ENCODE measurements around the gene DENND5A. TPM values are rescaled to one million over a fixed set of nuclear protein-coding genes. Genes with fewer than 3 reads are reported as not detected.

Gene DENND5A
- total and polyA plus RNA-seq, 2 donors (not counting 1 experiment from before 2014, with no cell fraction given): 41.3 to 66.5 TPM

- Histone ChIP-seq H4K20me1 (ENCODE audit: control insufficient read depth, insufficient read depth, low read length, poor library complexity, severe bottlenecking) (no peaks in the 10 kb centered on the region), H3K27me3 (replicated peaks in 1 of 4; ENCODE audit: control extremely low read depth in 1 of 4, control insufficient read depth in 3 of 4, insufficient read depth in 4 of 4, low read length in 3 of 4) (no peaks in the 10 kb centered on the region), H3K27ac (ENCODE audit: low read length in 2 of 2) (no peak overlapping the region), H3K9me3 (ENCODE audit: control extremely low read depth in 1 of 3, control insufficient read depth in 2 of 3, insufficient read depth in 1 of 3, low read length in 2 of 3) (no peaks in the 10 kb centered on the region), H3K79me2 (ENCODE audit: control insufficient read depth, insufficient read depth, low read length) (no peaks in the 10 kb centered on the region), H3K4me1 (ENCODE audit: control insufficient read depth in 2 of 2, insufficient read depth in 2 of 2, low read length in 2 of 2) (no peaks in the 10 kb centered on the region), H3K36me3 (replicated peaks in 1 of 2; ENCODE audit: control extremely low read depth in 1 of 2, control insufficient read depth in 1 of 2, extremely low read depth in 1 of 2, insufficient read depth in 2 of 2, low read length in 1 of 2) (peaks cover 1 to 60% of the 10 kb centered on the region in 2 experiments), H3K4me3 (ENCODE audit: control extremely low read depth in 1 of 5, extremely low read depth in 1 of 5, insufficient read depth in 1 of 5, low read depth in 2 of 5, low read length in 4 of 5) (no peak overlapping the region), H2AFZ (ENCODE audit: insufficient read depth, low read depth, low read length, poor library complexity, severe bottlenecking) (no peak overlapping the region), H3K9ac (ENCODE audit: low read length) (no peak overlapping the region), H3K4me2 (replicated peaks; ENCODE audit: low read depth, low read length, poor library complexity, severe bottlenecking) (no peak overlapping the region)
- Mint-ChIP-seq H3K27me3 (no peaks in the 10 kb centered on the region), H3K4me3 (no peak overlapping the region), H3K9me3 (ENCODE audit: insufficient read depth) (no peaks in the 10 kb centered on the region), H3K4me1 (no peaks in the 10 kb centered on the region), H3K27ac (no peak overlapping the region)
- ATAC-seq (ENCODE audit: low read depth): no peak
- CTCF ChIA-PET: interaction anchor here (1.8 kb wide), 1 partner anchor 14 kb away, joined by 5 read pairs; no protein-coding TSS in a partner anchor
- TF ChIP-seq EZH2 (IDR thresholded peaks at IDR 0.05; ENCODE audit: borderline replicate concordance, insufficient read depth, low read depth, low read length, poor library complexity, severe bottlenecking) (no peak), CTCF (IDR thresholded peaks at IDR 0.05) (no peak)
- intact Hi-C loops (cut with micrococcal nuclease): no loop called here
- POLR2A ChIA-PET: no interaction called here
- 100% methylated on average over 1 of the region's 2 CpGs for WGBS (ENCODE audit: insufficient coverage)
- no peak for DNase-seq
These were observed 113.5 kb downstream of the DENND5A start for GRCh38 chr11:9151631-9152030.

- H4K20me1 ChIP-seq (ENCODE audit: control insufficient read depth, insufficient read depth, low read length, poor library complexity, severe bottlenecking): no peaks in the 10 kb centered on the region
- H3K9me3 ChIP-seq (ENCODE audit: control extremely low read depth in 1 of 3, control insufficient read depth in 2 of 3, insufficient read depth in 1 of 3, low read length in 2 of 3): no peaks in the 10 kb centered on the region
- H3K27me3 ChIP-seq (replicated peaks in 1 of 4; ENCODE audit: control extremely low read depth in 1 of 4, control insufficient read depth in 3 of 4, insufficient read depth in 4 of 4, low read length in 3 of 4): no peaks in the 10 kb centered on the region
- no peak overlapping the region for H3K27ac Mint-ChIP-seq
- CTCF ChIA-PET: interaction anchor here (0.6 to 1.8 kb wide), 3 partner anchors 9 to 356 kb away, joined by 3 to 5 read pairs (median 4); no protein-coding TSS in a partner anchor
- no peaks in the 10 kb centered on the region for H3K4me1 Mint-ChIP-seq
- H3K4me1 ChIP-seq (ENCODE audit: control insufficient read depth in 2 of 2, insufficient read depth in 2 of 2, low read length in 2 of 2): no peaks in the 10 kb centered on the region
- POLR2A ChIA-PET: no interaction called here
- H3K27me3 Mint-ChIP-seq: no peaks in the 10 kb centered on the region
- H3K27ac ChIP-seq (ENCODE audit: low read length in 2 of 2): no peak overlapping the region
- no peak overlapping the region for H3K4me2 ChIP-seq (replicated peaks; ENCODE audit: low read depth, low read length, poor library complexity, severe bottlenecking)
- no CpG with 5 or more reads among the region's 1 CpG for WGBS (ENCODE audit: insufficient coverage)
- no peak for ATAC-seq (ENCODE audit: low read depth)
- H3K79me2 ChIP-seq (ENCODE audit: control insufficient read depth, insufficient read depth, low read length): no peaks in the 10 kb centered on the region
- peaks cover 1 to 65% of the 10 kb centered on the region in 2 experiments for H3K36me3 ChIP-seq (replicated peaks in 1 of 2; ENCODE audit: control extremely low read depth in 1 of 2, control insufficient read depth in 1 of 2, extremely low read depth in 1 of 2, insufficient read depth in 2 of 2, low read length in 1 of 2)
- no peak overlapping the region for H2AFZ ChIP-seq (ENCODE audit: insufficient read depth, low read depth, low read length, poor library complexity, severe bottlenecking)
- intact Hi-C loops (cut with micrococcal nuclease): no loop called here
- H3K4me3 ChIP-seq (ENCODE audit: control extremely low read depth in 1 of 5, extremely low read depth in 1 of 5, insufficient read depth in 1 of 5, low read depth in 2 of 5, low read length in 4 of 5): no peak overlapping the region
- no peak overlapping the region for H3K4me3 Mint-ChIP-seq
- H3K9ac ChIP-seq (ENCODE audit: low read length): no peak overlapping the region
- TF ChIP-seq CTCF (IDR thresholded peaks at IDR 0.05) (no peak), EZH2 (IDR thresholded peaks at IDR 0.05; ENCODE audit: borderline replicate concordance, insufficient read depth, low read depth, low read length, poor library complexity, severe bottlenecking) (no peak)
- no peak for DNase-seq
- no peaks in the 10 kb centered on the region for H3K9me3 Mint-ChIP-seq (ENCODE audit: insufficient read depth)
These were observed 114.2 kb downstream of the DENND5A start for GRCh38 chr11:9150926-9151325.
